Type B pancreatic cell (in vitro differentiated cells): Measurements from ENCODE around the gene G2E3. TPM values are rescaled to one million over a fixed set of nuclear protein-coding genes. Genes with fewer than 3 reads are reported as not detected.
"Not testable (repeated sequence)": the region's sequence is repeated elsewhere in the genome, so short reads cannot be mapped to it uniquely, and the experiment has no call there.

Experiments
- DNase-seq: peaks from one replicate; pipeline ENCODE4 v3.0.0; 2021; ENCODE audit warnings: mixed read lengths; ENCODE audit not compliant: unreplicated experiment; ENCODE audit errors: extremely low spot score
- H3K27ac Mint-ChIP-seq: 2 replicates; pipeline ENCODE4 v1.8.0; 2021; ENCODE audit warnings: mild to moderate bottlenecking, mixed read lengths
- H3K27me3 Mint-ChIP-seq: 2 replicates; pipeline ENCODE4 v1.8.0; 2021; ENCODE audit warnings: mixed read lengths
- H3K36me3 Mint-ChIP-seq: 2 replicates; pipeline ENCODE4 v1.8.0; 2021; ENCODE audit warnings: mixed read lengths
- H3K4me1 Mint-ChIP-seq: one replicate; pipeline ENCODE4 v1.8.0; 2021; ENCODE audit warnings: mixed read lengths; ENCODE audit not compliant: unreplicated experiment
- H3K4me3 Mint-ChIP-seq: 2 replicates; pipeline ENCODE4 v1.8.0; 2021; ENCODE audit warnings: mild to moderate bottlenecking, mixed read lengths
- H3K9me3 Mint-ChIP-seq: 2 replicates; pipeline ENCODE4 v1.8.0; 2021; ENCODE audit warnings: mixed read lengths
- total RNA-seq: library from RNA; stranded (reverse); gene quantifications from 2 replicates; pipeline ENCODE4 v1.2.1, GENCODE V29; 2021; ENCODE audit warnings: low replicate concordance
- TF ChIP-seq, protein P1 (sequence below): fragments of 200-600 bp; sonication (generic); conservative IDR thresholded peaks from 2 replicates; pipeline ENCODE4 v1.5.0; 2021; ENCODE audit warnings: antibody characterized with exemption, mild to moderate bottlenecking

The G2E3 gene
- total RNA-seq, 1 donor from 2014 or later, result 39.5 TPM

DNA sequence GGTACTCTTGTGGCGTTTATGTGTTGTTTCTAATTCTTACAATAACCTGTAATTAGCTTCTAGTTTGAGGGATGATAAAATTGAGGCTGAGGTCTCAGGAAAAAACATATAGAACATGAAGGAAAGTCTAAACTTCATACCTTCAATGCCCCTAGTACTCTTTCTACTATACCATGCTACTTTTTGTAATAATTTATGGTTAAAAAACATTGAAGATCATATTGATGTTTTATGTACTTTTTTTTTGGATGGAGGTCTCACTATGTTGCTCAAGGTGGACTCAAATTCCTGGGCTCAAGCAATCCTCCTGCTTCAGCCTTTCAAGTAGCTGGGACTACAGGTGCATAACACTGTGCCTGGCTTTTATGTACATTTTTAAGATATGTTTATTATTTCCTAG lies 13.8 kb downstream of the G2E3 start:
- Mint-ChIP-seq H3K4me1 (peaks cover 30% of the 10 kb centered on the region), H3K27ac (no peak overlapping the region), H3K27me3 (no peaks in the 10 kb centered on the region), H3K36me3 (peaks cover 17% of the 10 kb centered on the region), H3K4me3 (no peak overlapping the region), H3K9me3 (peaks cover 4% of the 10 kb centered on the region)
- TF ChIP-seq, protein P1, sequence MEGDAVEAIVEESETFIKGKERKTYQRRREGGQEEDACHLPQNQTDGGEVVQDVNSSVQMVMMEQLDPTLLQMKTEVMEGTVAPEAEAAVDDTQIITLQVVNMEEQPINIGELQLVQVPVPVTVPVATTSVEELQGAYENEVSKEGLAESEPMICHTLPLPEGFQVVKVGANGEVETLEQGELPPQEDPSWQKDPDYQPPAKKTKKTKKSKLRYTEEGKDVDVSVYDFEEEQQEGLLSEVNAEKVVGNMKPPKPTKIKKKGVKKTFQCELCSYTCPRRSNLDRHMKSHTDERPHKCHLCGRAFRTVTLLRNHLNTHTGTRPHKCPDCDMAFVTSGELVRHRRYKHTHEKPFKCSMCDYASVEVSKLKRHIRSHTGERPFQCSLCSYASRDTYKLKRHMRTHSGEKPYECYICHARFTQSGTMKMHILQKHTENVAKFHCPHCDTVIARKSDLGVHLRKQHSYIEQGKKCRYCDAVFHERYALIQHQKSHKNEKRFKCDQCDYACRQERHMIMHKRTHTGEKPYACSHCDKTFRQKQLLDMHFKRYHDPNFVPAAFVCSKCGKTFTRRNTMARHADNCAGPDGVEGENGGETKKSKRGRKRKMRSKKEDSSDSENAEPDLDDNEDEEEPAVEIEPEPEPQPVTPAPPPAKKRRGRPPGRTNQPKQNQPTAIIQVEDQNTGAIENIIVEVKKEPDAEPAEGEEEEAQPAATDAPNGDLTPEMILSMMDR, result no peak
- DNase-seq, result no peak

GRCh38 chr14:30573226-30573814 lies 14.4 kb downstream of the G2E3 start:
- H3K27ac Mint-ChIP-seq, result no peak overlapping the region
- TF ChIP-seq, protein P1, result no peak
- peaks cover 30% of the 10 kb centered on the region for H3K4me1 Mint-ChIP-seq
- peaks cover 4% of the 10 kb centered on the region for H3K9me3 Mint-ChIP-seq
- peaks cover 20% of the 10 kb centered on the region for H3K36me3 Mint-ChIP-seq
- H3K4me3 Mint-ChIP-seq, result no peak overlapping the region
- H3K27me3 Mint-ChIP-seq, result no peaks in the 10 kb centered on the region
- DNase-seq, result no peak

- H3K4me1 Mint-ChIP-seq, result peaks cover 30% of the 10 kb centered on the region
- H3K27me3 Mint-ChIP-seq, result no peaks in the 10 kb centered on the region
- no peak for DNase-seq
- peaks cover 23% of the 10 kb centered on the region for H3K36me3 Mint-ChIP-seq
- TF ChIP-seq, protein P1, result no peak
- peaks cover 4% of the 10 kb centered on the region for H3K9me3 Mint-ChIP-seq
- H3K4me3 Mint-ChIP-seq, result no peak overlapping the region
- no peak overlapping the region for H3K27ac Mint-ChIP-seq
Observed at GRCh38 chr14:30573966-30574365, 15.0 kb downstream of the G2E3 start.

- not testable (repeated sequence) for H3K9me3 Mint-ChIP-seq
- peaks cover 24% of the 10 kb centered on the region for H3K36me3 Mint-ChIP-seq
Observed at GRCh38 chr14:30574777-30575176, 15.8 kb downstream of the G2E3 start.

DNA sequence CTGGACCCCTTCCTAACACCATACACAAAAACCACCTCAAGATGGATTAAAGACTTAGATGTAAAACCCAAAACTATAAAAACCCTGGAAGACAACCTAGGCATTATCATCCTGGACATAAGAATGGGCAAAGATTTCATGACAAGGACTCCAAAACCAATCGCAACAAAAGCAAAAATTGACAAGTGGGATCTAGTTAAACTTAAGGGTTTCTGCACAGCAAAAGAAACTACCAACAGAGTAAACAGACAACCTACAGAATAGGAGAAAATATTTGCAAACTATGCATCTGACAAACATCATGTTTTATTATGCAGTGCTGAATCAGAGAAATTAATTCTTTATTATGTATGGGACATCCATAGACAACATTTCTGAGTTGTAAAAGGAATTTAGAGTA lies 17.4 kb downstream of the G2E3 start:
- peaks cover 11% of the 10 kb centered on the region for H3K4me1 Mint-ChIP-seq

More at GRCh38 chr14:30574777-30575176, 15.8 kb downstream of the G2E3 start:
- H3K27me3 Mint-ChIP-seq, H3K4me3 Mint-ChIP-seq, H3K27ac Mint-ChIP-seq, DNase-seq: not testable (repeated sequence)
- H3K4me1 Mint-ChIP-seq, result peaks cover 22% of the 10 kb centered on the region

DNA sequence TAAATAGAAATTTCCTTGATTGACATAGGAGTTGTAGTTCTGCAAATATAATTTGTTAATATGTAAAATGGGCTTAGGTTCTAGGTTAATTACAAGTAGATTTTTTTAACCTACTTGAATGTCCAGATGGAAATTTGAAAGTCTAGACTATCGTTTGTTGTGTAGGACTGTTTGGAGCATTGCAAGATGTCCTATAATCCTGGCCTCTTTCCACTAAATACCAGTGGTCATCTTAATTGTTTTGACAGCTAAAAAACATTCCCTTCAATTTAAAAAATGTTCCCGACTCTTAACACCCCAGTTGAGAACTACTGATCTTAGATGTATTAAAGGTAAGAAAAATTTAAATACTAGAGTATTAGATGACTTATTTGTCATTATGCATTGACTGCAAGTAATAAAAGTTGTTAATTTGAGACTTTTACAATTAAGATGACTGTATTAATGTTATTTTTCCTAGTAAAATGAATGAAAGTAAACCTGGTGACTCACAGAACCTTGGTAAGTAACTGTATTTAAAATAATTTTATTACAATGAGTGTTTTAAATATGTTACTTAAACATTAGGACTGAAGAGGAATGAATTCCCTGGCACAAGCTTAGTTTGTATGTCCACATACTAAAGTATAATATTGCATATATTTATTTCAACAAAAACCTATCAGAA lies 21.8 kb downstream of the G2E3 start:
- H3K27ac Mint-ChIP-seq, result no peak overlapping the region
- H3K27me3 Mint-ChIP-seq, result no peaks in the 10 kb centered on the region
- H3K4me3 Mint-ChIP-seq, result no peak overlapping the region
- peaks cover 11% of the 10 kb centered on the region for H3K9me3 Mint-ChIP-seq
- TF ChIP-seq, protein P1, result no peak
- H3K36me3 Mint-ChIP-seq, result peaks cover 45% of the 10 kb centered on the region
- no peak for DNase-seq
- H3K4me1 Mint-ChIP-seq, result no peaks in the 10 kb centered on the region

More for the DNA sequence above, 17.4 kb downstream of the G2E3 start:
- DNase-seq, H3K9me3 Mint-ChIP-seq, H3K27ac Mint-ChIP-seq, H3K27me3 Mint-ChIP-seq, H3K4me3 Mint-ChIP-seq: not testable (repeated sequence)
- peaks cover 24% of the 10 kb centered on the region for H3K36me3 Mint-ChIP-seq
